GM18858 (cell line): ENCODE results near the gene COQ8B.
"Not testable (repeated sequence)": the region's sequence is repeated elsewhere in the genome, so short reads cannot be mapped to it uniquely, and the experiment has no call there.

Experiments used
- ATAC-seq: cut with Tn5 transposase; IDR thresholded peaks from one replicate; pipeline ENCODE4 v1.9.1; 2021; ENCODE audit not compliant: unreplicated experiment

The COQ8B gene

GRCh38 chr19:40742886-40743285 is 26.2 kb upstream of the COQ8B start:
- no peak for ATAC-seq

GRCh38 chr19:40742477-40742876 is 25.8 kb upstream of the COQ8B start:
- ATAC-seq, result no peak

- ATAC-seq, result no peak
These were observed 25.1 kb upstream of the COQ8B start for GRCh38 chr19:40741527-40742390.

GRCh38 chr19:40740747-40741146 is 24.1 kb upstream of the COQ8B start:
- no peak for ATAC-seq

- no peak for ATAC-seq
These were observed 23.4 kb upstream of the COQ8B start for GRCh38 chr19:40739871-40740703.

GRCh38 chr19:40739030-40739839 is 22.5 kb upstream of the COQ8B start:
- ATAC-seq, result no peak

GRCh38 chr19:40737102-40737644 is 20.5 kb upstream of the COQ8B start:
- no peak for ATAC-seq

- ATAC-seq, result no peak
These were observed 20.0 kb upstream of the COQ8B start for GRCh38 chr19:40736661-40737060.

GRCh38 chr19:40735013-40735771 is 18.5 kb upstream of the COQ8B start:
- ATAC-seq, result no peak

GRCh38 chr19:40733149-40733548 is 16.5 kb upstream of the COQ8B start:
- no peak for ATAC-seq

GRCh38 chr19:40732304-40732703 is 15.6 kb upstream of the COQ8B start:
- ATAC-seq, result not testable (repeated sequence)

- ATAC-seq, result not testable (repeated sequence)
These were observed 13.4 kb upstream of the COQ8B start for GRCh38 chr19:40730065-40730464.

- ATAC-seq, result no peak
These were observed 9.6 kb upstream of the COQ8B start for GRCh38 chr19:40726279-40726678.

GRCh38 chr19:40724855-40725254 is 8.2 kb upstream of the COQ8B start:
- no peak for ATAC-seq

- no peak for ATAC-seq
These were observed 7.6 kb upstream of the COQ8B start for GRCh38 chr19:40724315-40724714.

GRCh38 chr19:40723661-40724254 is 7.1 kb upstream of the COQ8B start:
- no peak for ATAC-seq

GRCh38 chr19:40721936-40722661 is 5.4 kb upstream of the COQ8B start:
- no peak for ATAC-seq

GRCh38 chr19:40721140-40721486 is 4.4 kb upstream of the COQ8B start:
- ATAC-seq, result no peak

- no peak for ATAC-seq
These were observed 2.8 kb upstream of the COQ8B start for GRCh38 chr19:40719414-40719894.
